Lower leg skin (tissue), 3 donors: Measurements from ENCODE around the gene UQCR10.

Source experiments
- CTCF ChIP-seq, 3 donors: fragments of 450-650 bp; IDR thresholded peaks; one replicate each; pipeline ENCODE4 v1.5.1; 2016; ENCODE audit warnings: antibody characterized with exemption in 3 of 3, mild to moderate bottlenecking in 3 of 3, moderate library complexity in 2 of 3
- POLR2A ChIP-seq, 2 donors: fragments of 450-650 bp; IDR thresholded peaks; one replicate each; pipeline ENCODE4 v1.6.1; 2016 to 2017; ENCODE audit warnings: antibody characterized with exemption in 2 of 2, mild to moderate bottlenecking in 1 of 2, moderate library complexity in 1 of 2

- TF ChIP-seq CTCF (IDR thresholded peaks at IDR 0.05) (no peak), POLR2A (IDR thresholded peaks at IDR 0.05) (no peak)
Measured at GRCh38 chr22:29767171-29768051, at the start of gene UQCR10.
